HepG2 (cell line): Measurements from ENCODE around the gene APBA1. TPM values are rescaled to one million over a fixed set of nuclear protein-coding genes. Genes with fewer than 3 reads are reported as not detected.

Source experiments
- ATAC-seq: fragments of 200-7000 bp; cut with Tn5 transposase; 3 replicates; pipeline ENCODE4 v1.9.1; 2020; ENCODE audit warnings: mild to moderate bottlenecking, moderate library complexity
- BruUV-seq: library from RNA; stranded (reverse); fragments of 400-500 nt; replicated peaks from 2 replicates; lab custom pipeline; 2021; lab: Mats Ljungman, UMichigan
- CTCF ChIA-PET: fragments of 300-600 bp; formaldehyde crosslinking; extraction: SDS; loops from one replicate; lab custom pipeline; 2021; ENCODE audit warnings: low total read pairs, inconsistent platforms, low intra/inter-chr PET ratio; lab: Yijun Ruan, JAX
- POLR2A ChIA-PET: fragments of 350-600 bp; sonication (Branson Sonifier 250); formaldehyde crosslinking; loops from one replicate; lab custom pipeline; 2020; ENCODE audit warnings: antibody characterized with exemption, inconsistent platforms; lab: Yijun Ruan, JAX
- DNase-seq: peaks from one replicate; pipeline ENCODE4 v3.0.0-alpha.2; 2015; ENCODE audit warnings: low spot score
- FAIRE-seq: peaks from 3 replicates; lab custom pipeline; 2011; peaks lifted over from hg19 to GRCh38; lab: Jason Lieb, UNC
- H2AFZ ChIP-seq: one replicate; pipeline ENCODE4 v1.6.1; 2011; ENCODE audit warnings: low read length, inconsistent platforms
- H3K27ac ChIP-seq: fragments of 300-600 bp; 3 replicates; pipeline ENCODE4 v1.8.0; 2011; ENCODE audit warnings: mixed run types, mild to moderate bottlenecking, mixed read lengths, low read length, inconsistent platforms; ENCODE audit not compliant: insufficient read depth; ENCODE audit errors: extremely low read length
- H3K27me3 ChIP-seq, 2 experiments: fragments of 200-600 bp in 1 of 2; 2 replicates in 1 of 2; 3 replicates in 1 of 2; pipeline versions ENCODE4 v1.6.0 to v1.8.0; 2011; ENCODE audit warnings: low read length in 2 of 2, mild to moderate bottlenecking in 2 of 2, moderate library complexity in 2 of 2, inconsistent platforms in 1 of 2; ENCODE audit not compliant: insufficient read depth in 2 of 2, control insufficient read depth in 1 of 2
- H3K36me3 ChIP-seq, 2 experiments: fragments of 200-600 bp in 1 of 2; replicated peaks in 1 of 2; 2 replicates in 1 of 2; 3 replicates in 1 of 2; pipeline versions ENCODE4 v1.5.1 to v1.8.0; 2011; ENCODE audit warnings: low read length in 2 of 2, inconsistent platforms in 1 of 2; ENCODE audit not compliant: insufficient read depth in 2 of 2, control insufficient read depth in 1 of 2
- H3K4me1 ChIP-seq: 2 replicates; pipeline ENCODE4 v1.5.1; 2012; ENCODE audit warnings: low read length, inconsistent platforms; ENCODE audit not compliant: insufficient read depth
- H3K4me2 ChIP-seq: 2 replicates; pipeline ENCODE4 v1.6.0; 2011; ENCODE audit warnings: low read depth, low read length, inconsistent platforms
- H3K4me3 ChIP-seq, 3 experiments: fragments of 200-600 bp in 1 of 3; sonication (generic), shearing (Covaris generic) in 1 of 3; replicated peaks in 1 of 3; 2 replicates each; pipeline ENCODE4 v1.5.1; 2011 to 2016; ENCODE audit warnings: low read length in 3 of 3, inconsistent platforms in 2 of 3, low read depth in 2 of 3, mild to moderate bottlenecking in 2 of 3, control low read depth in 1 of 3, mixed read lengths in 1 of 3; ENCODE audit not compliant: insufficient read depth in 1 of 3
- H3K79me2 ChIP-seq: one replicate; pipeline ENCODE4 v1.6.1; 2011; ENCODE audit warnings: low read length, inconsistent platforms; ENCODE audit not compliant: insufficient read depth
- H3K9ac ChIP-seq: 2 replicates; pipeline ENCODE4 v1.6.0; 2011; ENCODE audit warnings: mild to moderate bottlenecking, low read depth, low read length, inconsistent platforms; ENCODE audit not compliant: insufficient read depth
- H3K9me3 ChIP-seq: 2 replicates; pipeline ENCODE4 v1.5.1; 2012; ENCODE audit warnings: mild to moderate bottlenecking, low read length
- H4K20me1 ChIP-seq: 2 replicates; pipeline ENCODE4 v1.6.0; 2011; ENCODE audit warnings: inconsistent platforms, mild to moderate bottlenecking, low read length, moderate library complexity; ENCODE audit not compliant: insufficient read depth
- BRD4 ChIP-seq: sonication (generic); formaldehyde crosslinking; IDR thresholded peaks from 2 replicates; pipeline ENCODE4 v1.4.0; 2020; ENCODE audit warnings: missing genetic modification reagents
- HNRNPL ChIP-seq: fragments of 200-400 bp; formaldehyde crosslinking; IDR thresholded peaks from 2 replicates; pipeline ENCODE4 v1.6.1; 2017; ENCODE audit warnings: mild to moderate bottlenecking, low read depth, low read length
- NFYB ChIP-seq: sonication (generic); formaldehyde crosslinking; IDR thresholded peaks from 2 replicates; pipeline ENCODE4 v1.4.0; 2020; ENCODE audit warnings: missing genetic modification reagents
- THAP9 ChIP-seq: sonication (generic); formaldehyde crosslinking; IDR thresholded peaks from 2 replicates; pipeline ENCODE4; 2020; ENCODE audit warnings: missing genetic modification reagents, mild to moderate bottlenecking, borderline replicate concordance
- THRA ChIP-seq: sonication (generic); formaldehyde crosslinking; IDR thresholded peaks from 2 replicates; pipeline ENCODE4 v1.4.0; 2020; ENCODE audit warnings: missing genetic modification reagents, borderline replicate concordance
- ZBTB2 ChIP-seq: sonication (generic); formaldehyde crosslinking; IDR thresholded peaks from 2 replicates; pipeline ENCODE4 v1.8.0; 2022; ENCODE audit warnings: low read depth, missing genetic modification reagents
- ZBTB34 ChIP-seq: sonication (generic); formaldehyde crosslinking; IDR thresholded peaks from 2 replicates; pipeline ENCODE4 v1.8.0; 2022; ENCODE audit warnings: mild to moderate bottlenecking, missing genetic modification reagents
- ZFAT ChIP-seq: sonication (generic); formaldehyde crosslinking; conservative IDR thresholded peaks from 2 replicates; pipeline ENCODE4 v1.8.1; 2023; ENCODE audit warnings: missing genetic modification reagents, inconsistent platforms
- ZNF513 ChIP-seq: sonication (generic); formaldehyde crosslinking; conservative IDR thresholded peaks from 2 replicates; pipeline ENCODE4 v1.5.0; 2020; ENCODE audit warnings: missing genetic modification reagents
- ZNF552 ChIP-seq: sonication (generic); formaldehyde crosslinking; IDR thresholded peaks from 2 replicates; pipeline ENCODE4 v1.9.0; 2022; ENCODE audit warnings: missing genetic modification reagents, mild to moderate bottlenecking, borderline replicate concordance
- ZNF691 ChIP-seq: sonication (generic); formaldehyde crosslinking; IDR thresholded peaks from 2 replicates; pipeline ENCODE4 v1.4.0; 2020; ENCODE audit warnings: missing genetic modification reagents, low read depth, mild to moderate bottlenecking, borderline replicate concordance
- WGBS: methylation state at CpG from one replicate; pipeline ENCODE4 v1.1.6; 2017; ENCODE audit warnings: low lambda C conversion rate; 5-methylcytosine and 5-hydroxymethylcytosine counted together
- in situ Hi-C: cut with HindIII; loops from 2 replicates; pipeline ENCODE4 v1.10.0; 2017; ENCODE audit warnings: low pct_unique_long_range_greater_than_20kb; ENCODE audit not compliant: extremely low pct_ligation_motif_present
- intact Hi-C: fragments of 100-400 bp; cut with micrococcal nuclease; formaldehyde crosslinking; loops from one replicate; pipeline ENCODE4 v1.10.0; 2022; ENCODE audit not compliant: unreplicated experiment
- polyA plus RNA-seq, 8 experiments: library from polyadenylated mRNA; depleted of rRNA in 3 of 8; stranded (reverse) in 7 of 8; unstranded in 1 of 8; fragments of >200 nt; fragmentation: Illumina TruSeq in 4 of 8; extraction: Trizol in 4 of 8; gene quantifications; 2 replicates each; pipeline versions ENCODE4 v1.2.1 to v1.2.3, GENCODE V29; 2011 to 2016; ENCODE audit warnings: low read depth in 4 of 8, missing spikeins in 1 of 8, mixed read lengths in 1 of 8; ENCODE audit not compliant: insufficient read depth in 1 of 8
- total RNA-seq, 5 experiments: library from RNA; depleted of rRNA; stranded (reverse); fragments of >200 nt; fragmentation: Illumina TruSeq; extraction: Trizol; gene quantifications; 2 replicates each; pipeline ENCODE4 v1.2.3, GENCODE V29; 2016; ENCODE audit warnings: low read depth in 1 of 5

APBA1 gene
- total and polyA plus RNA-seq, 2 of the 13 experiments (the other 11 are each of a cell fraction or from before 2014, with no cell fraction given), result 0.15 TPM; not detected in 1

GRCh38 chr9:69460012-69460411, 212.2 kb downstream of the APBA1 start (continued):
- no peak for TF ChIP-seq THAP9 (CRISPR knock-in tag)
- TF ChIP-seq ZNF552 (CRISPR knock-in tag), result no peak
- no peak for TF ChIP-seq THRA (CRISPR knock-in tag)

GRCh38 chr9:69458176-69458575, 214.0 kb downstream of the APBA1 start:
- WGBS, result 32% methylated on average over 3 of the region's 3 CpGs
- Histone ChIP-seq H3K4me1 (no peaks in the 10 kb centered on the region), H3K27ac (no peak overlapping the region), H3K79me2 (no peaks in the 10 kb centered on the region), H3K27me3 (peaks cover 0 to 16% of the 10 kb centered on the region in 2 experiments; a peak in 2 of 5 replicates), H3K4me2 (no peak overlapping the region), H4K20me1 (no peaks in the 10 kb centered on the region), H3K9ac (no peak overlapping the region), H3K4me3 (no peak overlapping the region), H3K36me3 (no peaks in the 10 kb centered on the region), H2AFZ (no peak overlapping the region), H3K9me3 (no peaks in the 10 kb centered on the region)
- no peak for TF ChIP-seq HNRNPL
- TF ChIP-seq ZFAT (CRISPR knock-in tag), result no peak
- no peak for TF ChIP-seq ZBTB34 (CRISPR knock-in tag)
- no peak for TF ChIP-seq ZNF513
- no peak for TF ChIP-seq BRD4
- TF ChIP-seq ZBTB2 (CRISPR knock-in tag), result no peak
- no peak for TF ChIP-seq ZNF691 (CRISPR knock-in tag)
- TF ChIP-seq NFYB (CRISPR knock-in tag), result no peak
- no TSS peak for BruUV-seq
- ATAC-seq (no peak), DNase-seq (no peak), FAIRE-seq (no peak)
- in situ Hi-C loops, result no loop called here
- CTCF ChIA-PET, result no interaction called here
- intact Hi-C loops, result no loop called here
- POLR2A ChIA-PET, result no interaction called here
